Colonic mucosa (tissue), 4 donors: ENCODE data around the gene KCNIP1. TPM values are rescaled to one million over a fixed set of nuclear protein-coding genes. Genes with fewer than 3 reads are reported as not detected.

Experiments used
- DNase-seq: peaks from one replicate; pipeline ENCODE4 v3.0.0-alpha.2; 2020
- H3K27ac ChIP-seq: fragments of 200-600 bp; one replicate; pipeline ENCODE4 v1.8.0; 2021
- H3K27me3 ChIP-seq: fragments of 200-600 bp; one replicate; pipeline ENCODE4 v1.8.0; 2021
- H3K36me3 ChIP-seq: fragments of 200-600 bp; one replicate; pipeline ENCODE4 v1.8.0; 2021
- H3K4me1 ChIP-seq: fragments of 200-600 bp; one replicate; pipeline ENCODE4 v1.8.0; 2021; ENCODE audit warnings: mild to moderate bottlenecking
- H3K4me3 ChIP-seq: fragments of 200-600 bp; one replicate; pipeline ENCODE4 v1.8.0; 2021
- H3K9ac ChIP-seq, 2 donors: one replicate each; pipeline ENCODE4 v1.7.0; 2013; ENCODE audit warnings: control low read depth in 2 of 2, low read depth in 2 of 2, low read length in 2 of 2
- H3K9me3 ChIP-seq: fragments of 200-600 bp; one replicate; pipeline ENCODE4 v1.8.0; 2021
- CTCF ChIP-seq: fragments of 200-600 bp; IDR thresholded peaks from one replicate; pipeline ENCODE4 v1.8.0; 2022; ENCODE audit warnings: antibody characterized with exemption, mild to moderate bottlenecking
- intact Hi-C: fragments of 100-400 bp; cut with DNase I; formaldehyde crosslinking; loops from one replicate; pipeline ENCODE4 v1.14.1; 2022
- total RNA-seq, 2 donors: library from RNA; stranded (reverse); fragmentation: NEBNext Ultra II Directional in 1 of 2; extraction: Animal tissue kit (Norgen Biotek cat#: 25700) in 1 of 2; gene quantifications; one replicate each; pipeline ENCODE4 v1.2.1, GENCODE V29; 2021
- donor health status: healthy.
- donor health status: DM: no; HTN: no; CAD: no.
- donor health status: DM: no; HTN: no; CAD: no.

The KCNIP1 gene
- total RNA-seq, 2 donors from 2014 or later: 0.24 to 0.25 TPM

GRCh38 chr5:170473642-170474041, 30.2 kb upstream of the KCNIP1 start:
- DNase-seq: no peak
- Histone ChIP-seq H3K36me3 (no peaks in the 10 kb centered on the region), H3K9ac (no peak overlapping the region), H3K27me3 (no peaks in the 10 kb centered on the region), H3K27ac (no peak overlapping the region), H3K4me1 (no peaks in the 10 kb centered on the region), H3K4me3 (no peak overlapping the region), H3K9me3 (no peaks in the 10 kb centered on the region)
- no peak for TF ChIP-seq CTCF
- intact Hi-C loops: no loop called here

GRCh38 chr5:170474489-170475274, 29.1 kb upstream of the KCNIP1 start:
- no peak overlapping the region for H3K9ac ChIP-seq
- H3K27me3 ChIP-seq: peaks cover 2% of the 10 kb centered on the region
- no peak for TF ChIP-seq CTCF
- no peaks in the 10 kb centered on the region for H3K36me3 ChIP-seq
- no peaks in the 10 kb centered on the region for H3K4me1 ChIP-seq
- no peak overlapping the region for H3K4me3 ChIP-seq
- DNase-seq: no peak
- intact Hi-C loops: no loop called here
- H3K9me3 ChIP-seq: no peaks in the 10 kb centered on the region
- no peak overlapping the region for H3K27ac ChIP-seq

GRCh38 chr5:170475294-170476000, 28.4 kb upstream of the KCNIP1 start:
- DNase-seq: no peak
- H3K4me3 ChIP-seq: no peak overlapping the region
- no peak for TF ChIP-seq CTCF

GRCh38 chr5:170476704-170477103, 27.1 kb upstream of the KCNIP1 start:
- H3K27ac ChIP-seq: no peak overlapping the region
- no peak for TF ChIP-seq CTCF
- DNase-seq: no peak
- no peaks in the 10 kb centered on the region for H3K4me1 ChIP-seq
- no peak overlapping the region for H3K4me3 ChIP-seq
- H3K9ac ChIP-seq: no peak overlapping the region
- intact Hi-C loops: no loop called here
- no peaks in the 10 kb centered on the region for H3K9me3 ChIP-seq
- H3K36me3 ChIP-seq: no peaks in the 10 kb centered on the region
- peaks cover 3% of the 10 kb centered on the region for H3K27me3 ChIP-seq

More at GRCh38 chr5:170475294-170476000, 28.4 kb upstream of the KCNIP1 start:
- peaks cover 3% of the 10 kb centered on the region for H3K27me3 ChIP-seq
- intact Hi-C loops: no loop called here
- H3K36me3 ChIP-seq: no peaks in the 10 kb centered on the region
- H3K27ac ChIP-seq: no peak overlapping the region
- no peaks in the 10 kb centered on the region for H3K9me3 ChIP-seq
- H3K9ac ChIP-seq: no peak overlapping the region
- H3K4me1 ChIP-seq: no peaks in the 10 kb centered on the region

GRCh38 chr5:170477906-170478305, 25.9 kb upstream of the KCNIP1 start:
- no peak for TF ChIP-seq CTCF
- H3K4me3 ChIP-seq: no peak overlapping the region
- DNase-seq: no peak
- no peaks in the 10 kb centered on the region for H3K4me1 ChIP-seq
- no peak overlapping the region for H3K27ac ChIP-seq
- H3K9ac ChIP-seq: no peak overlapping the region
- intact Hi-C loops: no loop called here
- H3K9me3 ChIP-seq: no peaks in the 10 kb centered on the region
- peaks cover 3% of the 10 kb centered on the region for H3K27me3 ChIP-seq
- no peaks in the 10 kb centered on the region for H3K36me3 ChIP-seq
